ENCODE data around the gene ABCG1.

Gene ABCG1

DNA sequence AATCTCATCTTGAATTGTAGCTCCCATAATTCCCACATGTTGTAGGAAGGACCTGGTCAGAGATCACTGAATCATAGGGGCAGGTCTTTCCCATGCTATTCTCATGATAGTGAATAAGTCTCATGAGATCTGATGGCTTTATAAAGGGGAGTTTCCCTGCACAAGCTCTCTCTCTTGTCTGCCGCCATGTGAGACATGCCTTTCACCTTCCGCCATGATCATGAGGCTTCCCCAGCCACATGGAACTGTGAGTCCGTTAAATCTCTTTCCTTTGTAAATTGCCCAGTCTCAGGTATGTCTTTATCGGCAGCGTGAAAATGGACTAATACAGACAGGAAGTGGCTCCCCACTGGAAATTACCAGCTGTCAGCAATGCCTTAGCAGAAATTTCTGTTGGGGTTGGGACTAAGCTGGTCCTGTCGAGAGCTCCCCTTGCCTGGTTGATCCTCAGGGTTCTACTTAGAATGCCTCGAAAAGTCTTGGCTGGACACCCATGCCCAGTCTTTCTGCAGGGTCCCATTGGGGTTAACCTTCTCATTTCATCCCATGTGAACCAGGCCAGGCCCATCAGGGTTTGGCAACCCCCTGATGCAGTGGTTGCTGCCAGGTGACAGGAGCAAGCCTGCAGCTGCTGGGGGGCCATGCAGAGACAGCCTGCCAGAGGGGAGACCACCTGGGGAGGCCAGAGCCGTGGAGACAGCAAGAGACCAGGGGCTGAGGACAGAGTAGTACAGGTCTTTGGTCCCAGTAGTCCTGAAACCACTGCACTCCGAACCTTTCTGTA, 2.8 kb upstream of the ABCG1 start:
- no peak for DNase-seq

GRCh38 chr21:42216726-42217572, 2.0 kb upstream of the ABCG1 start:
- no peak for DNase-seq

- DNase-seq = no peak
Measured at GRCh38 chr21:42219606-42220137, 732 bp downstream of the ABCG1 start.

- no peak for DNase-seq
Measured at GRCh38 chr21:42220138-42220701, 1.3 kb downstream of the ABCG1 start.

DNA sequence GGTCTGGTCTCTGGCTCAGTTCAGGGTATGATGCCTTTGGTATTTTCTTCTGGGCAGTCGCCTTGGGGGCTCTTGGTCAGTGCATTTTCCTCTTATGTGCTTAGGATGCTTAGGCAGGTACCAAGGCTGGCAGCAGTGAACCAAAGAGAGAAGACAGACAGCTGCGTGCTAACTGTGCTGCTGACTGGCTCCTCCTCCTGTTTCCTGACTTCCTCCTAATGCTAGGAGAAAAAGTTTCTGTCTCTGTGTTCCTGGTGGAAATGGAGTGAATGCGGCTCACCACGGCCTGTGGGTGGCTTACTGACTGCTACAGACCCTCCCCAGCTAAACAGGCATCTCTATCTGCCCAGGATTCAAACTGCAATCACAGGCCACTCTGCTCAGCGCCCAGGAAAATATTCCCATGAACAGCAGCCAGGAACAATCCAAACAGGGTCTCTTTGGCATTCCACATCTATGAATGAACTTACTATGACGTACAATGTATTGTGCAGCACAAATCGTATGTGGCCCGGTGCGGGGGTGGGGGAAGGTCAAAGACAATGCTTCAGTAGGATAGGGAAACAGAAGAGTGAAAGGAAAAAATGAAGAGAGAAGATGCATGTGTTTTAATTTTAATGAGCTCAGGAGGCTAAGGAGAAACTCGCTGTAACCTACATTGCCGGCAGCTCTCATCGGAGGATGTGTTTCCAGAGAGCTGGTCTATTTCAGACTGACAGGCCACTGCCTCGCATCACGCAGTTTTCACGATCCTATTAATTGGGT, 2.8 kb downstream of the ABCG1 start:
- DNase-seq = no peak

DNA sequence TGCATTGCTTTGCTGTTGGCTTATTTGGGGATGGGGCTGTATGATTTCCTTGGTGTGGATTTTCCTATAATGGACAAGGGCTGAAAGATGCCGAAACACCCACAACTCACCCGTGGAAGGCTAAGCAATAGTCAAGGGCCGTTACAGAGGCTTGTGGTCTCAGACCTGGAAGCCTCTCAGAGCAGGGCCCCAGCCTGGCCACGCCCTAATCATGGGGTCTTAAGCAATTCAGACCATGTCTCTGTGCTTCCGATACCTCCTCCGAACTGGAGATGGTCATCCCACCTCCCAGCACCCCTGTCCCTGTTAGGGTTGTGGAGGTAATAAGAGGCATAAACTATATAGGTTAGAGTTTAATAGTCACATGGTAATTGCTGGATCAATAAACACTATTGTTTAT, 3.4 kb downstream of the ABCG1 start:
- no peak for DNase-seq

DNA sequence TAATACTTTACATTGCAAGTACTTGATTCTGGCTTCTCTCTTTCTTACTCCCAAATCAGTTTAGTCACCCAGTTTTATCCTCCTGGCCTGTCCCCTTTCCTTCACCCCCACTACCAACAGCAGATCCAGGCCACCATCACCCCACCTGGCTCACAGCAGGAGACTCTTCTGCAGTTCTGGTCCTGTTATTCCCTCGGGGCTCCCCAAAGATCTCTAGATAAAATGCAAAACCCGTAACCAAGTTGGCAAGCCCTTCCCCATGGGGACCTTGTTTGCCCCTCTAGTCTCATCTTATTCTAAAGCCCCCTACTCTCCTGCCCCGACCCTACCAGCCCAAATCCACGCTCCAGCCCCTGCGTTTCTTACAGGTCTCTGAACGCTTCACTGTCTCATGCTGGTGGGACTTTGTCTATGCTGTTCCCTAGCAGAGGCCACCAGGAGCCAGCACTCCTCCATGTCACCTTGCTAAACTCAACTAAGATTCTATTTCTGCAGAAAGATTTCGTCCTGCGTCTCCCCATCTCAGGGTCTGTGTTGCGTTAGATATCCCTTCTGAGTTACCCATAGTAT, 4.0 kb downstream of the ABCG1 start:
- no peak for DNase-seq

GRCh38 chr21:42223826-42224575, 5.1 kb downstream of the ABCG1 start:
- no peak for DNase-seq

GRCh38 chr21:42225042-42225441, 6.1 kb downstream of the ABCG1 start:
- DNase-seq = no peak

DNA sequence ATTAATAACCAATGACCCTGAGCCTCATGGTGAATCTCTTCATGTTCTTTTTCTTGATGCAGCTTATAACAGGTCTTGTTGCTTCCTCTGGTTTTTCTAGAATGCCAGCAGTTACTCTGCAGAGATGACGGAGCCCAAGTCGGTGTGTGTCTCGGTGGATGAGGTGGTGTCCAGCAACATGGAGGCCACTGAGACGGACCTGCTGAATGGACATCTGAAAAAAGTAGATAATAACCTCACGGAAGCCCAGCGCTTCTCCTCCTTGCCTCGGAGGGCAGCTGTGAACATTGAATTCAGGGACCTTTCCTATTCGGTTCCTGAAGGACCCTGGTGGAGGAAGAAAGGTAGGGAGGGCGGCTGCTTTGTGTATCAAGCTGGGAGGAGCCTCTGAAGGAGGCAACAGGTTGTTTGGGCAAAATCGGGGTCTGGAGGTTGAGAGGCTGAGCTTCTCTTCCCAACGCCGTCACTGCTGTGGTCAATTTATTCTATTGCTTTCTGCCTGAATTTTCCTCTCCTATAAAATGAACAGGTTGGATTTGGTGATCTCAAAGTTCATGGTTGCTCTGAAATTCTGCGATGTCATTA, 6.7 kb downstream of the ABCG1 start:
- DNase-seq = no peak

GRCh38 chr21:42226626-42227025, 7.7 kb downstream of the ABCG1 start:
- no peak for DNase-seq

GRCh38 chr21:42227909-42228708, 9.2 kb downstream of the ABCG1 start:
- DNase-seq = no peak

GRCh38 chr21:42228709-42229220, 9.8 kb downstream of the ABCG1 start:
- DNase-seq = no peak

DNA sequence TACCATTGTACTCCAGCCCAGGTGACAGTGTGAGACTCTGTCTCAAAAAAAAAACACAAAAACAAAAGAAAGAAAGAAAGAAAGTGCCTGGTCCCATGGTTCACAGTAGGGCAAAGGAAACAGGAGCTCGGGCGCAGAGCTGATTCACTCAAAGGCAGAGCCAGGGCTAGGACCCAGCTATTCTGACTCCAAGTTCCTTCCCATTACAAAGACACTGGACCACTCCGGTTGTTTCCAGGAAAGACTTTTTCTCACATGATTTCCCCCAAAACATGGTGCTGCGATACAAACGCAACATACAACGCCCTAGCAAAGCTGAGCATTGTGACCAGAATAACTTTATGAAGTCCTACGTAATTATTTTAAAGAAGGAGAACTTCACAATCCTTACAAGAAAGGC, 10.7 kb downstream of the ABCG1 start:
- DNase-seq = no peak

DNA sequence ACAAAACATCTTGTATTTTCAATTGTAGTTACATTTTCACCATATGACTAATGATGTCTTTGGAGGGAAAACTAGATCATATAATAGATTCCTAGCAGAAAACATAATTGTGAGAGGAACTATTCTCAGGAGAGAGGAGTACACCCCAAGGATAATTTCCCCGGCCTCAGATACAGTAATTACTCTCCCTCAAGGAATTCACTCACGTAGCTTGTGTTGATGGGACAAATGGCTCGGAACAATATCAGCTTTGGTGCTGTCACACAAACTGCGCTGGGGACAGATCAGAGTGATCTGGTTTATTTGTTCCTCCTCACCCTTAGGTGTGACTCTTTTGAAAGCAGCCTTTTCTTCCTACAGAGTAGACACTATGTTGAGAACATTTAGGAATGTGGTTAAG, 11.2 kb downstream of the ABCG1 start:
- no peak for DNase-seq

DNA sequence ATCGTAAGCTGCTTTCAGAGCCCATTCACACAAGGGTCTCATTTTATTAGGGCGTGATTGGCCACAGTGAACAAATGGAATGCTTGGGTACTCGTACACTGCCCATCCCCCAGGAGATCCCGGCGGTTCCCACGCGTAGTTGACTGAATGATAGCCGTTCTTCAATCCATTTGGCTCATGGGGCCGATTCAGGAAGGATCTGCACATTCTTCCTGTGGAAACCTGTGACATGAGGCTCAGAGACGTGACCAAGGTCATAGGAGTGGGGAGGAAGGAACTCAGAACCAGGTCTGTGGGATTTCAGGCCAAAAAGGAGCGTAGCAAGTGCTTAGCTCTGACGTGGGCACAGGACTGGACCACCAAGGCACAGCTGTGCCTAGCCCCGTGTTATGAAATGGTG, 11.7 kb downstream of the ABCG1 start:
- no peak for DNase-seq

- no peak for DNase-seq
Measured at GRCh38 chr21:42231756-42232155, 12.8 kb downstream of the ABCG1 start.

- DNase-seq = no peak
Measured at GRCh38 chr21:42232176-42232825, 13.4 kb downstream of the ABCG1 start.

DNA sequence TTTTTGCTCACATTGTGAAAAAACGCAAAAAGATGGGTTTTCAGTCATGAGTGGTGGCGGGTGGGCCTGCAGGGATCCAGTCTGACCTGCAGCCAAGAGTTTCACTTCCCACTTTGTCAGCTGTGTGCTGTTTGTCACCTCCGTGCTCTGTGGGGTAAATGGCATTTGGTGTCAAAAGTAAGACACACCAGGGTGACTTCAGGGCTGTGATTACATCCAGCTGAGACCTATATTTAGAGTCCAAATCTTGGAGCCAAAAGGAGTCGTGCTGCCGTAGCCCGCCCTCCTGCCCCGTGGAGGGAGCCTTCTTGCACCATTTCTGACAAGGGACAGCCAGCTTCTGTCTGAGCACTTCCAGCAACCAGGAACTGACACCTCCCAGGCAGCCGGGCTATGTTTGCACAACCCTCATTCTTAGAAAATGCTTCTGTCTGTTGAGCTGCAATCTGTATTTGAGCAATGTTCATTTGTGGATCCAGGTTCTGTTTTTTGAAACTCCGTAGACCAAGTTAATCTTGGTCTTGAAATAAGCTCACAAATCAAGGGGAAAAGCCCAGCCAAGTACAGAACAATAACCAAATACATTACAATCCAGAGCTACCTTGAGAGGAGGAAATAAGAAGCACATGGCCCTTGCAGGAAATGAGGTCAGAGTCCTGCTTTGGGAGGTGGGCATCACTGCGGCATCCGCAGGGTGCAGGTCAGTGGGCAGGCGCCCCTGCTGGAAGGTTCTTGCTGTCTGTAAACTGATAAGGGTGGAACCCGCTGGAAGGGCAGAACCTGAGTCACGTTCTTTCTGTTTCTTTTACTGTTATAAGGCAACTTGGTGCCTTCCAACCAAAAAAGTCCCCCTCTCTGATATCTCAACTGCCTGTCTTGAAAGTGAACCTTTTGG, 14.4 kb downstream of the ABCG1 start:
- DNase-seq = no peak
